Uterus (tissue), 4 donors: ENCODE measurements around the gene RUFY2. TPM values are rescaled to one million over a fixed set of nuclear protein-coding genes. Genes with fewer than 3 reads are reported as not detected.

Source experiments
- DNase-seq, 2 donors: peaks; one replicate each; pipeline ENCODE4 v3.0.0-alpha.2; 2019 to 2020
- H3K27ac ChIP-seq, 2 donors: fragments of 200-600 bp; sonication (generic); 1 replicate in 1 of 2; 2 replicates in 1 of 2; pipeline ENCODE4 v1.5.1; 2016 to 2018
- H3K27me3 ChIP-seq, 2 donors: fragments of 200-600 bp; sonication (generic); one replicate each; pipeline ENCODE4 v1.5.1; 2018 to 2019; ENCODE audit warnings: control low read depth in 1 of 2
- H3K36me3 ChIP-seq, 2 donors: fragments of 200-600 bp; sonication (generic); one replicate each; pipeline ENCODE4 v1.5.1; 2019; ENCODE audit warnings: control low read depth in 1 of 2
- H3K4me1 ChIP-seq, 2 donors: fragments of 200-600 bp; sonication (generic); one replicate each; pipeline ENCODE4 v1.5.1; 2018 to 2019; ENCODE audit warnings: control low read depth in 1 of 2
- H3K4me3 ChIP-seq, 2 donors: fragments of 200-600 bp; sonication (generic); 1 replicate in 1 of 2; 2 replicates in 1 of 2; pipeline ENCODE4 v1.5.1; 2018 to 2019; ENCODE audit warnings: mild to moderate bottlenecking in 1 of 2
- H3K9me3 ChIP-seq, 2 donors: fragments of 200-600 bp; sonication (generic); one replicate each; pipeline ENCODE4 v1.5.1; 2019; ENCODE audit warnings: control low read depth in 1 of 2
- POLR2A ChIP-seq, 2 donors: fragments of 450-650 bp; IDR thresholded peaks; one replicate each; pipeline ENCODE4 v1.6.1; 2016; ENCODE audit warnings: antibody characterized with exemption in 2 of 2, mild to moderate bottlenecking in 1 of 2, moderate library complexity in 1 of 2
- intact Hi-C: fragments of 100-400 bp; cut with DNase I; formaldehyde crosslinking; loops from one replicate; pipeline ENCODE4 v1.15.1; 2023; ENCODE audit warnings: low total_unique reads
- total RNA-seq, 4 donors: library from RNA; depleted of rRNA in 3 of 4; stranded (reverse); fragments of >200 nt in 3 of 4; gene quantifications; one replicate each; pipeline versions ENCODE4 v1.1.0 to v1.2.4, GENCODE V29; 2014 to 2023
- TF ChIP-seq, protein P1 (sequence below), 4 experiments: fragments of 200-600 bp in 2 of 4; fragments of 450-650 bp in 2 of 4; sonication (generic) in 2 of 4; IDR thresholded peaks; one replicate each; pipeline ENCODE4 v1.5.1; 2016 to 2019; ENCODE audit warnings: antibody characterized with exemption in 4 of 4, mild to moderate bottlenecking in 2 of 4, moderate library complexity in 1 of 4
- donor health status: DM: yes; HTN: yes; CAD: no.

The RUFY2 gene
- total RNA-seq, 4 donors from 2014 or later = 24.6 to 58.2 (median 42.3) TPM

DNA sequence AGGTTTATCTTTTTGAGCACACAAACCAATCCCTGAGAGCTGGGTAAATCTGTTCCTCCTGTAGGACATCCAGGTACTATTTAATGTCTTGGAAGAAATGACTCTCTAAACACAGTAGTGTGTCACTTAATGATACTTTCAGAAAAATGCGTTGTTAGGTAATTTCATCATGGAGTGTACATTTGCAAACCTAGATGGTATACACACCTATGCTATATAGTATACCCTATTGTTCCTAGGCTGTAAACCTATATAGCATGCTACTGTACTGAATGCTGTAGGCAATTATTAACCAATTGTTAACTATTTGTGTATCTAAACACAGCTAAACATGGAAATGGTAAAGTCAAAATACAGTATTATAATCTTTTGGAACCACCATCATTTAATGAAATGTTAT, 10.1 kb downstream of the RUFY2 start:
- no peaks in the 10 kb centered on the region for H3K36me3 ChIP-seq
- DNase-seq = no peak

DNA sequence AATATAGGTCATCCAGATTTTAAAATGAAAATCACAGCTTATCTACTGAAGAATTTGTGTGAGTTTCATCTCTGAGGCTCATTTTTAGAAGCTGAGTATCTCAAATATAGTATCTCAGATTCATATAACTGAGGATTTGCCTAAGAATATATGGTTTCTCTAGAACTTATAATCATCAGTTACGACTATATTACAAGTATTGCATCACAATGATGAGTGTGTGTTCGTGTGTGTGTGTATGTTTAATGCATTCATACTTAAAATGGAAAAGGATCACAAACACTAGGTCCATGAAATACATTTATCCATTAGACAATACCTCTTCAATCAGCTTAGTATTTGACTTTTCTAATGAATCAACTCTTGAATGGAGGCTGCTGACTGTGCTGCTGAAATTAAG, 21.3 kb downstream of the RUFY2 start:
- H3K9me3 ChIP-seq = no peaks in the 10 kb centered on the region
- H3K36me3 ChIP-seq = no peaks in the 10 kb centered on the region
- no peak overlapping the region for H3K4me3 ChIP-seq
- TF ChIP-seq, protein P1, sequence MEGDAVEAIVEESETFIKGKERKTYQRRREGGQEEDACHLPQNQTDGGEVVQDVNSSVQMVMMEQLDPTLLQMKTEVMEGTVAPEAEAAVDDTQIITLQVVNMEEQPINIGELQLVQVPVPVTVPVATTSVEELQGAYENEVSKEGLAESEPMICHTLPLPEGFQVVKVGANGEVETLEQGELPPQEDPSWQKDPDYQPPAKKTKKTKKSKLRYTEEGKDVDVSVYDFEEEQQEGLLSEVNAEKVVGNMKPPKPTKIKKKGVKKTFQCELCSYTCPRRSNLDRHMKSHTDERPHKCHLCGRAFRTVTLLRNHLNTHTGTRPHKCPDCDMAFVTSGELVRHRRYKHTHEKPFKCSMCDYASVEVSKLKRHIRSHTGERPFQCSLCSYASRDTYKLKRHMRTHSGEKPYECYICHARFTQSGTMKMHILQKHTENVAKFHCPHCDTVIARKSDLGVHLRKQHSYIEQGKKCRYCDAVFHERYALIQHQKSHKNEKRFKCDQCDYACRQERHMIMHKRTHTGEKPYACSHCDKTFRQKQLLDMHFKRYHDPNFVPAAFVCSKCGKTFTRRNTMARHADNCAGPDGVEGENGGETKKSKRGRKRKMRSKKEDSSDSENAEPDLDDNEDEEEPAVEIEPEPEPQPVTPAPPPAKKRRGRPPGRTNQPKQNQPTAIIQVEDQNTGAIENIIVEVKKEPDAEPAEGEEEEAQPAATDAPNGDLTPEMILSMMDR (IDR thresholded peaks at IDR 0.05) = no peak
- TF ChIP-seq POLR2A (IDR thresholded peaks at IDR 0.05) = no peak
- no peaks in the 10 kb centered on the region for H3K27me3 ChIP-seq
- DNase-seq = no peak
- no peak overlapping the region for H3K27ac ChIP-seq
- intact Hi-C loops = no loop called here
- H3K4me1 ChIP-seq = no peaks in the 10 kb centered on the region

More for the DNA sequence above, 10.1 kb downstream of the RUFY2 start:
- intact Hi-C loops = no loop called here
- Histone ChIP-seq H3K27ac (no peak overlapping the region), H3K9me3 (no peaks in the 10 kb centered on the region), H3K27me3 (no peaks in the 10 kb centered on the region), H3K4me3 (no peak overlapping the region), H3K4me1 (no peaks in the 10 kb centered on the region)
- no peak for TF ChIP-seq POLR2A (IDR thresholded peaks at IDR 0.05)
- TF ChIP-seq, protein P1 (IDR thresholded peaks at IDR 0.05) = no peak

DNA sequence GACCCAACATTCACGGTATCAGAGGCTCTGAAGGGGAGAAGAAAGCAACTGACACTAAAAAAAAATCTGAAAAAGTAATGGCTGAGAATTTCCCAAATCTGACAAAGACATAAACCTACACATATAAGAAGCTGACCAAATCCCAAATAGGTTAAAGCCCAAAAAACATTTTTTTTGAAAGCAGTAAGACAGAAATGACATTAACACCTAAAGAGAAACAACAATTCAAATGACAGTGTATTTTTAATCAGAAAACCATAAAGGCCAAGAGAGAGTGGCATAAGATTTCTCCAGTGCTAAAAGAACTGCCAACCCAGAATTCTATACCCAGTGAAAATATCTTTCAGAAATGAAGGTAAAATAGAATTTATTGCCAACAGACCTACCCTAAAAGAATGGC, 35.5 kb downstream of the RUFY2 start:
- Histone ChIP-seq H3K36me3 (no peaks in the 10 kb centered on the region), H3K27ac (no peak overlapping the region), H3K9me3 (no peaks in the 10 kb centered on the region), H3K4me1 (no peaks in the 10 kb centered on the region), H3K4me3 (no peak overlapping the region), H3K27me3 (no peaks in the 10 kb centered on the region)
- no peak for DNase-seq
- intact Hi-C loops = no loop called here
- TF ChIP-seq, protein P1 (IDR thresholded peaks at IDR 0.05) = no peak
- no peak for TF ChIP-seq POLR2A (IDR thresholded peaks at IDR 0.05)

DNA sequence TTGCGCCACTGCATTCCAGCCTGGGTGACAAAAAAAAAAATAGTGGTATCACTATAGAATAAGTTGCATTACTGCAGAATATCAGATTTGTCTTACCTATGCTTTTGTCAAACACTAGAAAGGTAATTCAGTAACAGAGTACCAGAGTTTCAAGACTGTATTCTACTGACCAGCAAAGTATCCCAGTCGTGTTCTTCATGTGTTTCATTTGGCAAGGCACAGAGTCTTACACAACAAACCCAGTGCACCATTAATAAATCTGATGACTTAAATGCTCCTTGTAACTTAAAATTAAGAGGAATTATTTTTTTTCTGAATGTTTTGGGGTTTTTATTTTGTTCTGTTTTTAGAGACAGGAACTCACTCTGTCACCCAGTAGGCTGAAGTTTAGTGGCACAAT, 40.0 kb downstream of the RUFY2 start:
- intact Hi-C loops = no loop called here
- H3K36me3 ChIP-seq = no peaks in the 10 kb centered on the region
- TF ChIP-seq POLR2A (IDR thresholded peaks at IDR 0.05) = no peak
- H3K27ac ChIP-seq = no peak overlapping the region
- H3K27me3 ChIP-seq = no peaks in the 10 kb centered on the region
- H3K4me3 ChIP-seq = no peak overlapping the region
- no peak for DNase-seq
- H3K4me1 ChIP-seq = no peaks in the 10 kb centered on the region
- H3K9me3 ChIP-seq = no peaks in the 10 kb centered on the region

DNA sequence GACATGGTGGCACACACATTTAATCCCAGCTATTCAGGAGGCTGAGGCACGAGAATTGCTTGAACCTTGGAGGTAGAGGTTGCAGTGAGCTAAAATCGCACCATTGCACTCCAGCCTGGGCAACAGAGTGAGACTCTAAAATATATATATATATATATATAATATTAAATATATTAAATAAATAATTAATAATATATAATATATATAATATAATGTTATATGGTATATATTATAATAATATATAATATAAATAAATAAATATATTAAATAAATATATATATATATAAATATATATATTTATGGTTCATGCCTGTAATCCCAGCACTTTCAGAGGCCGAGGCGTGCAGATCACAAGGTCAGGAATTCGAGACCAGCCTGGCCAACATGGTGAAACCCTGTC, 40.5 kb downstream of the RUFY2 start:
- Histone ChIP-seq H3K27ac (no peak overlapping the region), H3K9me3 (no peaks in the 10 kb centered on the region), H3K27me3 (no peaks in the 10 kb centered on the region), H3K4me1 (no peaks in the 10 kb centered on the region), H3K4me3 (no peak overlapping the region), H3K36me3 (no peaks in the 10 kb centered on the region)
- no peak for DNase-seq
- TF ChIP-seq, protein P1 (IDR thresholded peaks at IDR 0.05) = no peak
- TF ChIP-seq POLR2A (IDR thresholded peaks at IDR 0.05) = no peak
- intact Hi-C loops = no loop called here

DNA sequence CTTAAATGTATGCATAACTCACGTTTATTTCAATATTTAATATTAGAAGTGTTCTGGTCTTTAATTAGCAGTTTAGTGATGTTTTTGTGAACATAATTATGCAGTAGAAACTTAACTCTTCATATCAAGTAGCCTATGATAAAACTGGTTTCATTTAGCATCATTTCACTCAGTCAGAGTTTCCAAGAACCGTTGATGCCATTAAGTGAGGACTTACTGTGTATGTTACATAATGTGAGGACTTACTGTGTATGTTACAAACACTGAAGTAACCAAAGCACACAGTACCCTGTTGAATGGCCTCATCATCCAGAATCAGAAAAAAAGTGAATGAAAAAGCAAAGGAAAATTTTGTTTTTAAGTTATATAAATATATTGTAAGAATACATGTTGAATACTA, 41.5 kb downstream of the RUFY2 start:
- TF ChIP-seq POLR2A (IDR thresholded peaks at IDR 0.05) = no peak
- TF ChIP-seq, protein P1 (IDR thresholded peaks at IDR 0.05) = no peak
- Histone ChIP-seq H3K27ac (no peak overlapping the region), H3K4me3 (no peak overlapping the region), H3K36me3 (no peaks in the 10 kb centered on the region), H3K4me1 (no peaks in the 10 kb centered on the region), H3K9me3 (no peaks in the 10 kb centered on the region), H3K27me3 (no peaks in the 10 kb centered on the region)
- no peak for DNase-seq
- intact Hi-C loops = no loop called here
